Measurements from ENCODE around the gene SMARCE1.

SMARCE1 gene

GRCh38 chr17:40647624-40648383 lies at the start of gene SMARCE1:
Gene SMARCE1, minus strand, starts transcription at chr17:40647818. Its CDS starts 2,016 bp downstream, at chr17:40645802.
- DNase-seq, result peak; percentile 67

GRCh38 chr17:40697297-40697696 lies 49.7 kb upstream of the SMARCE1 start:
- no peak for DNase-seq

GRCh38 chr17:40696651-40697072 lies 49.0 kb upstream of the SMARCE1 start:
- DNase-seq, result no peak

GRCh38 chr17:40695874-40696472 lies 48.4 kb upstream of the SMARCE1 start:
- no peak for DNase-seq

GRCh38 chr17:40694584-40694983 lies 47.0 kb upstream of the SMARCE1 start:
- DNase-seq, result no peak

- no peak for DNase-seq
Observed at GRCh38 chr17:40687106-40687505, 39.5 kb upstream of the SMARCE1 start.

- no peak for DNase-seq
Observed at GRCh38 chr17:40686192-40686591, 38.6 kb upstream of the SMARCE1 start.

- DNase-seq, result no peak
Observed at GRCh38 chr17:40680998-40681397, 33.4 kb upstream of the SMARCE1 start.

GRCh38 chr17:40679523-40679907 lies 31.9 kb upstream of the SMARCE1 start:
- DNase-seq, result no peak

- DNase-seq, result no peak
Observed at GRCh38 chr17:40678902-40679522, 31.4 kb upstream of the SMARCE1 start.

GRCh38 chr17:40675905-40676304 lies 28.3 kb upstream of the SMARCE1 start:
- DNase-seq, result no peak

- DNase-seq, result no peak
Observed at GRCh38 chr17:40672654-40673053, 25.0 kb upstream of the SMARCE1 start.

GRCh38 chr17:40671282-40671681 lies 23.7 kb upstream of the SMARCE1 start:
- DNase-seq, result no peak

GRCh38 chr17:40666331-40666730 lies 18.7 kb upstream of the SMARCE1 start:
- no peak for DNase-seq

- DNase-seq, result no peak
Observed at GRCh38 chr17:40664582-40665333, 17.1 kb upstream of the SMARCE1 start, which contains the start of gene KRT222. Gene KRT222, minus strand, starts transcription at chr17:40665177. Its CDS starts 78 bp downstream, at chr17:40665099.

- no peak for DNase-seq
Observed at GRCh38 chr17:40663252-40663651, 15.6 kb upstream of the SMARCE1 start.

- DNase-seq, result no peak
Observed at GRCh38 chr17:40659911-40660310, 12.3 kb upstream of the SMARCE1 start.

GRCh38 chr17:40658396-40658795 lies 10.8 kb upstream of the SMARCE1 start:
- no peak for DNase-seq

- no peak for DNase-seq
Observed at GRCh38 chr17:40651939-40652338, 4.3 kb upstream of the SMARCE1 start.

- DNase-seq, result no peak
Observed at GRCh38 chr17:40648384-40648968, 858 bp upstream of the SMARCE1 start.

- DNase-seq, result no peak
Observed at GRCh38 chr17:40646791-40647623, 611 bp downstream of the SMARCE1 start.

GRCh38 chr17:40645943-40646342 lies 1.7 kb downstream of the SMARCE1 start:
- no peak for DNase-seq
